ENCODE measurements around the gene AVPR1B.

Gene AVPR1B

GRCh38 chr1:206112600-206113301 is 4.4 kb downstream of the AVPR1B start:
- TF ChIP-seq ZFX (IDR thresholded peaks at IDR 0.05; ENCODE audit: borderline replicate concordance) (no peak), CTCF (IDR thresholded peaks at IDR 0.05) (no peak)
- H3K27ac ChIP-seq, result peak overlapping the region; percentile 89

GRCh38 chr1:206111271-206111927 is 5.8 kb downstream of the AVPR1B start:
- H3K27ac ChIP-seq, result no peak overlapping the region
- no peak for TF ChIP-seq CTCF (IDR thresholded peaks at IDR 0.05)
- TF ChIP-seq ZFX (IDR thresholded peaks at IDR 0.05; ENCODE audit: borderline replicate concordance), result no peak

GRCh38 chr1:206110820-206111219 is 6.4 kb downstream of the AVPR1B start:
- H3K27ac ChIP-seq, result no peak overlapping the region
- TF ChIP-seq CTCF (IDR thresholded peaks at IDR 0.05) (no peak), ZFX (IDR thresholded peaks at IDR 0.05; ENCODE audit: borderline replicate concordance) (no peak)

GRCh38 chr1:206110161-206110560 is 7.0 kb downstream of the AVPR1B start:
- no peak overlapping the region for H3K27ac ChIP-seq
- TF ChIP-seq ZFX (IDR thresholded peaks at IDR 0.05; ENCODE audit: borderline replicate concordance), result no peak
- no peak for TF ChIP-seq CTCF (IDR thresholded peaks at IDR 0.05)

- H3K27ac ChIP-seq, result no peak overlapping the region
- TF ChIP-seq CTCF (IDR thresholded peaks at IDR 0.05), result no peak
Observed at GRCh38 chr1:206109718-206110117, 7.5 kb downstream of the AVPR1B start.

- H3K27ac ChIP-seq, result no peak overlapping the region
- TF ChIP-seq ZFX (IDR thresholded peaks at IDR 0.05; ENCODE audit: borderline replicate concordance), result no peak
- TF ChIP-seq CTCF (IDR thresholded peaks at IDR 0.05), result no peak
Observed at GRCh38 chr1:206108635-206109034, 8.6 kb downstream of the AVPR1B start.

- no peak for TF ChIP-seq ZFX (IDR thresholded peaks at IDR 0.05; ENCODE audit: borderline replicate concordance)
- TF ChIP-seq CTCF (IDR thresholded peaks at IDR 0.05), result no peak
Observed at GRCh38 chr1:206107168-206107544, 10.0 kb downstream of the AVPR1B start.

More at GRCh38 chr1:206107168-206107544, 10.0 kb downstream of the AVPR1B start:
- H3K27ac ChIP-seq, result no peak overlapping the region
